ACC112 (cell line): ENCODE data around the gene CFAP73.
A peak's percentile ranks its signal among the peaks of the same experiment; 100 is the strongest.

ENCODE experiments used
- H2AFZ ChIP-seq: fragments of 200-600 bp; sonication (generic); one replicate; pipeline ENCODE4 v1.6.0; 2017; ENCODE audit warnings: antibody characterized with exemption, low read length; ENCODE audit not compliant: unreplicated experiment
- H3K27ac ChIP-seq: fragments of 200-600 bp; sonication (generic); 2 replicates; pipeline ENCODE4 v1.5.1; 2014; ENCODE audit warnings: low read depth, mild to moderate bottlenecking, antibody characterized with exemption, low read length, moderate library complexity
- H3K27me3 ChIP-seq: fragments of 200-600 bp; sonication (generic); 2 replicates; pipeline ENCODE4 v1.6.1; 2014; ENCODE audit warnings: mild to moderate bottlenecking, antibody characterized with exemption, low read length, moderate library complexity, mixed read lengths; ENCODE audit not compliant: insufficient read depth
- H3K36me3 ChIP-seq: fragments of 200-600 bp; sonication (generic); 2 replicates; pipeline ENCODE4 v1.6.1; 2016; ENCODE audit warnings: mild to moderate bottlenecking, antibody characterized with exemption, low read length, moderate library complexity, mixed read lengths; ENCODE audit not compliant: insufficient read depth
- H3K4me1 ChIP-seq: fragments of 200-600 bp; sonication (generic); one replicate; pipeline ENCODE4 v1.6.1; 2016; ENCODE audit warnings: low read length, mixed read lengths; ENCODE audit not compliant: insufficient read depth, unreplicated experiment, control insufficient read depth
- H3K4me3 ChIP-seq: fragments of 200-600 bp; sonication (generic); 2 replicates; pipeline ENCODE4 v1.5.1; 2014; ENCODE audit warnings: mild to moderate bottlenecking, low read depth, low read length
- H3K79me2 ChIP-seq: fragments of 200-600 bp; sonication (generic); one replicate; pipeline ENCODE4 v1.6.0; 2016; ENCODE audit warnings: low read length; ENCODE audit not compliant: control insufficient read depth, unreplicated experiment, insufficient read depth

CFAP73 gene

DNA sequence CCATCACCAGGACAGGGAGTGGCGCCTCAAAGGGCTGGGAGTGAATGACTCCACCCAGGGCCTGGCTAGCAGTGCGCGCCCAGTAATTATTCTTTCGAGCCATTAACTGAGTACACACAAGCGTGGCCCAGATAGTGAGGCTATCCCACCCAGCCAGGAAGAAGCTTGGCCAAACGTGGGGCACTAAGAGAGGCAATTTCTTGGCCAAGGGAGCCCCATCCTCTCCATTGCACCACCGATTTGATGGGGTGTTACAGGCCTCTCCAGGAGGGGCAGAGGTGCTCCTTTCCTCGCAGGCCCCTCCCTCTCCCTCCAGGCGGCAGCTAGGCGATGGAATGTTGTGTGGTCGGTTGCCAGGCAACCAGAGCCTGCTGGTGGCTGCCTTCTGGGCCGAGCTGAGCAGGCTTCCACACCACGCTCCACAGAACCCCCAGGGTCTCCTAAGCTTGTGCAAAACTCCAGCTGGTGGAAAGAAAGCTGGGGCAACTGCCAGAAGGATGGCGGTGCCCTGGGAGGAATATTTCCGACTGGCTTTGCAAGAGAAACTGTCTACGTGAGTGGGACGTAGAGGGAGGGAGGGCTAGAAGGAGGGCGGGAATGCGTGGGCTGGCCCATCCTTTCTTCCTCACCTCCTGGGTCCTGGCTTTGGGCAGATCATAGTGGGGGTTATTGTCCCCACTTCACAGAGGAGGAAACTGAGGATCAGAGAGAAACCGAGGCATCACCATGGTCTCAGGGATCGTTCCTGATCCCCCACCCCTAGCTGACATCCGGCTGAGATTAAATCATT, at the start of gene CFAP73:
Gene CFAP73, plus strand, starts transcription at position 364 of the 790 bp plus-strand sequence. Its CDS starts 134 bp downstream, at position 498.
- H3K79me2 ChIP-seq, result no peaks in the 10 kb centered on the region
- no peak within 1 kb of the TSS for H3K27ac ChIP-seq
- H2AFZ ChIP-seq, result no peak within 1 kb of the TSS
- H3K4me1 ChIP-seq, result peaks cover 11% of the 10 kb centered on the region
- no peak within 1 kb of the TSS for H3K4me3 ChIP-seq
- H3K36me3 ChIP-seq, result no peaks in the 10 kb centered on the region
- H3K27me3 ChIP-seq, result peaks cover 21% of the 10 kb centered on the region

DNA sequence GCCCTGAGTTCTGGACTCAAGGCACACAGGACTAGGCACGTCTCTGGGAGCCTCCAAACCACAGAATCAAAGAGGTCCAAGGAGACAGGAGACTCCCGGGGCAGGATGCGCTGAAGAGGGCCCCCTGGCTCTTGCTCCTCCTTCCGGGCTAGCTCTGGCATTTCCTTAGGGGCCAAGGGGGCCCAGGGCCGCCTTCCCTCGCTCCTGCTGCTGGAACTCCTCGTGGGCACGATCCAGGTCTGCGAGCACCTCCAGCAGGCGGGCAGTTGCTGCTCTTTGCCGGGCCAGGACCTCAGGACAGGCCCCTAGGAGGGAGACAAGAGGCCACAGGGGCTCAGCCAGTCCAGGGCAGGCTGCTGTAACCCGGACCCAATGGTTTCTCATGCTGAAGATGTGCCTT, 49.8 kb upstream of the CFAP73 start:
- peaks cover 10% of the 10 kb centered on the region for H3K4me1 ChIP-seq
- H3K4me3 ChIP-seq, result no peak overlapping the region
- H3K27ac ChIP-seq, result no peak overlapping the region
- peaks cover 9% of the 10 kb centered on the region; the same call in 1 of the 2 replicates for H3K27me3 ChIP-seq
- no peaks in the 10 kb centered on the region for H3K36me3 ChIP-seq
- no peaks in the 10 kb centered on the region for H3K79me2 ChIP-seq
- H2AFZ ChIP-seq, result no peak overlapping the region

DNA sequence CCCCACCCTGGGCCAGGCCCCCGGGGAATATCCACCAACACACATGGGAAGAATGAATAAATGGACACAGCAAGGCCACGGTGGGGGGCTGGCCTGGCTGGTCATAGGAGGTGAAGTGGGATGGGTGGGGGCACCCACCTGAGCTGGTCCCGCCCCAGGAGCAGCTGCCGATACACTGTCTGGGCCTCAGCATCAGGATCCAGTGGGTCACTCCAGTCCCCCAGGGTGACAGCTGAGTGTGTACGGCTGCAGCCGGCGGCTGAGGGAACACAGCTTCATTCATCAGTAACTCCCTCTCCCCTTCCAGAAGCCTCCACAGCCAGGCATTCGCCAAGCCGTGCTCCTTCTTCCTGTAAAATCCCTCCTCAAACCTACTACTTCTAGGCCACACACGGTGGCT, 47.8 kb upstream of the CFAP73 start:
- Histone ChIP-seq H3K36me3 (no peaks in the 10 kb centered on the region), H3K27me3 (peaks cover 9% of the 10 kb centered on the region; the same call in 1 of the 2 replicates), H3K27ac (no peak overlapping the region)

GRCh38 chr12:113102811-113103210, 46.7 kb upstream of the CFAP73 start:
- Histone ChIP-seq H3K27ac (no peak overlapping the region), H3K79me2 (no peaks in the 10 kb centered on the region), H2AFZ (no peak overlapping the region), H3K27me3 (peaks cover 9% of the 10 kb centered on the region; the same call in 1 of the 2 replicates), H3K4me3 (no peak overlapping the region), H3K4me1 (peaks cover 10% of the 10 kb centered on the region), H3K36me3 (no peaks in the 10 kb centered on the region)

More for the DNA sequence above, 47.8 kb upstream of the CFAP73 start:
- Histone ChIP-seq H2AFZ (no peak overlapping the region), H3K4me1 (peaks cover 10% of the 10 kb centered on the region), H3K79me2 (no peaks in the 10 kb centered on the region), H3K4me3 (no peak overlapping the region)

DNA sequence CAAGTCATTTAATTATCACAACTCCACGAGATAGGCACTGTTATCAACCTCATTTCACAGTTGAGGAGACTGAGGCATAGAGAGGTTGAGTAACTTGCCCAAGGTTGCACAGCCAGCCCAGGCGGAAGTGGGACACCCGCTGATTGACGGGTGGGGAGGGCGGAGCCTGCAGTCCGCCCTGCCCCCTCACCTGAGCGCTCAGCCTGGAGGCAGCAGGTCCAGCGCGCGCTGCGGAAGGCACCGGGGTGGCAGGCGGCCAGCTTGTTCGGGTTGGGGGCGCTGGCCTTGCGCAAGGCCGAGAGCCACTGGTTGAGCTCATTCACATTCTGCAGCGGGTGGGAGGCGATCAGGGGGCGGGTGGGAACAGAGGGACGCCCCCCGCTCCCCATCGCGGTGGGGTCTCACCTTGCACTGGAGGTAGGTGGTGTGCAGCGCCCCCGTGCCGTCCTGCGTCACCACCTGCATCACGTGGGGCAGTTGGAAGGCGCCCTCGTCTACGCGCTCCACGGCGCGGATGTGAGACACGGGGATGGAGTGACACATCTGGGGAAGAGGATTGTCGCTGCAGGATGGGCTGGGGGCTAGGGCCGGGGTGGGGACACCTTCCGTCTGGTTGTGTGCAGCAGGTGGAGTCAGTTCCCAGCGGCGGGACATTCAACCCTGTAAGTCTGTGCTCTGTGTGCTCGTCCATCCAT, 45.6 kb upstream of the CFAP73 start:
- Histone ChIP-seq H3K27me3 (peaks cover 9% of the 10 kb centered on the region; the same call in 1 of the 2 replicates), H3K27ac (no peak overlapping the region), H3K36me3 (no peaks in the 10 kb centered on the region), H3K4me3 (peak overlapping the region; percentile 25; the same call in 1 of the 2 replicates), H2AFZ (no peak overlapping the region), H3K4me1 (peaks cover 3% of the 10 kb centered on the region), H3K79me2 (no peaks in the 10 kb centered on the region)

- no peak overlapping the region for H2AFZ ChIP-seq
- no peaks in the 10 kb centered on the region for H3K4me1 ChIP-seq
- H3K36me3 ChIP-seq, result no peaks in the 10 kb centered on the region
- no peak overlapping the region for H3K4me3 ChIP-seq
- peaks cover 9% of the 10 kb centered on the region; the same call in 1 of the 2 replicates for H3K27me3 ChIP-seq
- no peaks in the 10 kb centered on the region for H3K79me2 ChIP-seq
- H3K27ac ChIP-seq, result no peak overlapping the region
Measured at GRCh38 chr12:113104953-113105510, 44.5 kb upstream of the CFAP73 start.

GRCh38 chr12:113105606-113106271, 43.8 kb upstream of the CFAP73 start:
- Histone ChIP-seq H3K4me3 (no peak overlapping the region), H3K27me3 (peaks cover 9% of the 10 kb centered on the region; the same call in 1 of the 2 replicates), H3K27ac (no peak overlapping the region), H2AFZ (no peak overlapping the region), H3K36me3 (no peaks in the 10 kb centered on the region), H3K4me1 (no peaks in the 10 kb centered on the region), H3K79me2 (no peaks in the 10 kb centered on the region)

GRCh38 chr12:113106361-113106760, 43.2 kb upstream of the CFAP73 start:
- H3K27ac ChIP-seq, result no peak overlapping the region
- H2AFZ ChIP-seq, result no peak overlapping the region
- H3K27me3 ChIP-seq, result peaks cover 11% of the 10 kb centered on the region; the same call in 1 of the 2 replicates
- H3K79me2 ChIP-seq, result no peaks in the 10 kb centered on the region
- H3K36me3 ChIP-seq, result no peaks in the 10 kb centered on the region
- no peak overlapping the region for H3K4me3 ChIP-seq
- H3K4me1 ChIP-seq, result no peaks in the 10 kb centered on the region

DNA sequence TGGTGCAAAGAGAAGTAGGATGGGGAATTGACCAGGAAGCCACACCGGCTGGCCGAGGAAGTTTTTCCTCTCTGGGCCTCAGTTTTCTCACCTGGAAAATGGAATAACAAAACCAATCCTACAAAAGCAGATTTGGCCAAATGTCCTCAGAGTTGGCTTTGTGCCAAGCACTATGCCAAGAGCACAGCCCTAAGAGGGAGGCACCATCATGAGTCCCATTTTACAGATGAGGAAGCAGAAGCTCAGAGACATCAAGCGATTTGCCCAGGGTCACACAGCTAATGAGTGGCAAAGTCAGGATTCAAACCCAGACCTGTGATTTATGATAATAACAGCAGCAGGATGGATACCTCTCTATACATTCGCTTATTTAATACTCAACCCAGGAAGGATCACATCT, 41.2 kb upstream of the CFAP73 start:
- Histone ChIP-seq H3K27me3 (peaks cover 11% of the 10 kb centered on the region), H3K79me2 (no peaks in the 10 kb centered on the region), H3K27ac (no peak overlapping the region), H3K36me3 (no peaks in the 10 kb centered on the region), H3K4me1 (no peaks in the 10 kb centered on the region), H2AFZ (no peak overlapping the region), H3K4me3 (no peak overlapping the region)

DNA sequence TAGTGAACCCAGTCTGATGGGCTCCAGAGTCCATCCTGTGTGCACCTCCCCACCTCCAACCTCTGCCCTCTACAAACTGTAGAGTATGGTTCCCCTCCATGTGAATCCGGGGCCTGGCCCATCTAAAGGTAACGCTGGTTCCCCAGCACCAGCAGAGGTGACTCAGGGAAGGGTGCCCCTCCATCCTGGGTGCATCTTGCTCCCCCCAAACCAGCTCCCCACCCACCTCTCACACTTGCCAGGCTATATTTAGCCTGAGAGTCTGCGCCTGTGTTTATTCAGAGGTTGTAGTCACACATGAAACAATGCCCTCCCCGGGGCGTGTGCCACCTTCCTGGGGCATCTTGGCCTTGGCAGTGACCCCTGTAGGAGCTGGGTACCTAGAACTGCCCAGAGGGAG, 40.2 kb upstream of the CFAP73 start:
- Histone ChIP-seq H2AFZ (no peak overlapping the region), H3K4me3 (no peak overlapping the region), H3K4me1 (no peaks in the 10 kb centered on the region), H3K27me3 (peaks cover 2% of the 10 kb centered on the region), H3K79me2 (no peaks in the 10 kb centered on the region), H3K36me3 (no peaks in the 10 kb centered on the region), H3K27ac (no peak overlapping the region)
